Right cardiac atrium (tissue), 5 donors: Measurements from ENCODE around the gene VILL. TPM values are rescaled to one million over a fixed set of nuclear protein-coding genes. Genes with fewer than 3 reads are reported as not detected.
"Not testable (repeated sequence)": the region's sequence is repeated elsewhere in the genome, so short reads cannot be mapped to it uniquely, and the experiment has no call there.

ENCODE experiments used
- ATAC-seq, 2 donors: fragments of 200-7000 bp; cut with Tn5 transposase; one replicate each; pipeline versions ENCODE4 v1.8.0 to v1.9.1; 2020; ENCODE audit warnings: moderate library complexity in 2 of 2, mild to moderate bottlenecking in 1 of 2
- DNase-seq, 3 donors: peaks; one replicate each; pipeline ENCODE4 v3.0.0-alpha.2; 2020
- H3K27ac ChIP-seq: one replicate; pipeline ENCODE4 v1.5.1; 2013; ENCODE audit warnings: mild to moderate bottlenecking, low read length, control low read depth, moderate library complexity
- H3K27me3 ChIP-seq: one replicate; pipeline ENCODE4 v1.6.1; 2013; ENCODE audit not compliant: control insufficient read depth, insufficient read depth
- H3K4me1 ChIP-seq: one replicate; pipeline ENCODE4 v1.6.1; 2013; ENCODE audit warnings: low read length; ENCODE audit not compliant: control insufficient read depth, insufficient read depth
- H3K4me3 ChIP-seq: one replicate; pipeline ENCODE4 v1.5.1; 2013; ENCODE audit warnings: low read length, control low read depth
- H3K9me3 ChIP-seq: one replicate; pipeline ENCODE4 v1.6.1; 2013; ENCODE audit warnings: low read length; ENCODE audit not compliant: control insufficient read depth
- WGBS: extraction: QIAGEN DNeasy Blood & Tissue Kit; methylation state at CpG from one replicate; pipeline ENCODE4 v1.1.7; 2013; 5-methylcytosine and 5-hydroxymethylcytosine counted together
- intact Hi-C, 4 donors: fragments of 100-400 bp; cut with DNase I; formaldehyde crosslinking; loops; one replicate each; pipeline versions ENCODE4 v1.11.0 to v1.14.0; 2022 to 2023
- polyA plus RNA-seq: library from polyadenylated mRNA; stranded (reverse); fragments of 200-250 nt; gene quantifications from one replicate; pipeline ENCODE4 v1.2.3, GENCODE V29; 2013
- total RNA-seq, 4 donors: library from RNA; stranded (reverse); fragmentation: NEBNext Ultra II Directional; extraction: Animal tissue kit (Norgen Biotek cat#: 25700); gene quantifications; one replicate each; pipeline ENCODE4 v1.2.1, GENCODE V29; 2021
- donor health status: healthy with polysubstance abuse.
- donor health status: DM: no; HTN: yes; CAD: no.
- donor health status: DM: no; HTN: no; CAD: no.
- donor health status: DM: no; HTN: yes; CAD: no; lungs with severe emphysema.
- donor health status: DM: yes; HTN: yes; CAD: no.

Gene VILL
- total and polyA plus RNA-seq, 5 donors: 4.0 to 9.7 (median 8.4) TPM

GRCh38 chr3:37987315-37987697 lies 3.3 kb upstream of the VILL start:
- Histone ChIP-seq H3K4me1 (no peaks in the 10 kb centered on the region), H3K9me3 (no peaks in the 10 kb centered on the region), H3K27ac (no peak overlapping the region), H3K27me3 (no peaks in the 10 kb centered on the region), H3K4me3 (no peak overlapping the region)
- WGBS: 82% methylated on average over 2 of the region's 2 CpGs
- intact Hi-C loops: no loop called here
- ATAC-seq: peak; percentile 2 to 12
- DNase-seq: peak in 1 of 3 donors; percentile 52

- H3K9me3 ChIP-seq: no peaks in the 10 kb centered on the region
- no peak overlapping the region for H3K27ac ChIP-seq
- ATAC-seq (no peak), DNase-seq (no peak)
- no peaks in the 10 kb centered on the region for H3K4me1 ChIP-seq
- no peak overlapping the region for H3K4me3 ChIP-seq
- 82% methylated on average over 7 of the region's 7 CpGs for WGBS
- intact Hi-C loops: no loop called here
- H3K27me3 ChIP-seq: no peaks in the 10 kb centered on the region
Observed at GRCh38 chr3:37987751-37988179, 2.8 kb upstream of the VILL start.

GRCh38 chr3:37988376-37988775 lies 2.2 kb upstream of the VILL start:
- intact Hi-C loops, H3K27me3 ChIP-seq, DNase-seq, H3K9me3 ChIP-seq, ATAC-seq, H3K4me3 ChIP-seq, H3K27ac ChIP-seq, H3K4me1 ChIP-seq: not testable (repeated sequence)
- 91% methylated on average over 10 of the region's 10 CpGs for WGBS

- intact Hi-C loops: no loop called here
- ATAC-seq: no peak
- Histone ChIP-seq H3K4me3 (no peak overlapping the region), H3K4me1 (no peaks in the 10 kb centered on the region), H3K27ac (no peak overlapping the region), H3K27me3 (no peaks in the 10 kb centered on the region), H3K9me3 (no peaks in the 10 kb centered on the region)
- DNase-seq: peak in 1 of 3 donors; percentile 7
- 83% methylated on average over 15 of the region's 15 CpGs for WGBS
Observed at GRCh38 chr3:37988931-37989525, 1.6 kb upstream of the VILL start.

GRCh38 chr3:37989821-37990480 lies 635 bp upstream of the VILL start:
- intact Hi-C loops: no loop called here
- Histone ChIP-seq H3K27me3 (no peaks in the 10 kb centered on the region), H3K27ac (no peak overlapping the region), H3K4me1 (no peaks in the 10 kb centered on the region), H3K4me3 (no peak overlapping the region), H3K9me3 (no peaks in the 10 kb centered on the region)
- 93% methylated on average over 7 of the region's 7 CpGs for WGBS
- DNase-seq (peak in 1 of 3 donors; percentile 5), ATAC-seq (no peak)

GRCh38 chr3:37991109-37991508 lies 523 bp downstream of the VILL start:
- Histone ChIP-seq H3K4me1 (no peaks in the 10 kb centered on the region), H3K27ac (no peak overlapping the region), H3K27me3 (no peaks in the 10 kb centered on the region), H3K4me3 (no peak overlapping the region), H3K9me3 (no peaks in the 10 kb centered on the region)
- 65% methylated on average over 6 of the region's 6 CpGs for WGBS
- DNase-seq (no peak), ATAC-seq (no peak)
- intact Hi-C loops: no loop called here

GRCh38 chr3:37991823-37992222 lies 1.2 kb downstream of the VILL start:
- Histone ChIP-seq H3K4me3 (no peak overlapping the region), H3K9me3 (no peaks in the 10 kb centered on the region), H3K27me3 (no peaks in the 10 kb centered on the region), H3K27ac (no peak overlapping the region), H3K4me1 (no peaks in the 10 kb centered on the region)
- WGBS: 79% methylated on average over 7 of the region's 7 CpGs
- ATAC-seq: no peak
- peak in 2 of 3 donors; percentile 7 to 40 for DNase-seq
- intact Hi-C loops: no loop called here

GRCh38 chr3:37992271-37993066 lies 1.9 kb downstream of the VILL start:
- peak in 2 of 3 donors; percentile 7 to 36 for DNase-seq

GRCh38 chr3:37993067-37993455 lies 2.5 kb downstream of the VILL start:
- ATAC-seq (no peak), DNase-seq (peak in 1 of 3 donors; percentile 20)
- no peak overlapping the region for H3K4me3 ChIP-seq
- no peaks in the 10 kb centered on the region for H3K27me3 ChIP-seq
- WGBS: 90% methylated on average over 8 of the region's 8 CpGs
- no peaks in the 10 kb centered on the region for H3K4me1 ChIP-seq
- H3K27ac ChIP-seq: no peak overlapping the region
- no peaks in the 10 kb centered on the region for H3K9me3 ChIP-seq
- intact Hi-C loops: no loop called here

More at GRCh38 chr3:37992271-37993066, 1.9 kb downstream of the VILL start:
- ATAC-seq: no peak
- H3K27ac ChIP-seq: no peak overlapping the region
- no peaks in the 10 kb centered on the region for H3K4me1 ChIP-seq
- WGBS: 86% methylated on average over 9 of the region's 9 CpGs
- H3K4me3 ChIP-seq: no peak overlapping the region
- no peaks in the 10 kb centered on the region for H3K9me3 ChIP-seq
- intact Hi-C loops: no loop called here
- no peaks in the 10 kb centered on the region for H3K27me3 ChIP-seq

GRCh38 chr3:37993460-37993819 lies 2.9 kb downstream of the VILL start:
- Histone ChIP-seq H3K27ac (no peak overlapping the region), H3K4me1 (no peaks in the 10 kb centered on the region), H3K9me3 (no peaks in the 10 kb centered on the region), H3K27me3 (no peaks in the 10 kb centered on the region), H3K4me3 (peak overlapping the region; percentile 71)
- WGBS: 50% methylated on average over 6 of the region's 6 CpGs
- ATAC-seq: no peak
- peak in 1 of 3 donors; percentile 29 for DNase-seq
- intact Hi-C loops: no loop called here
